ENCODE measurements around the gene YIPF1.
"Not testable (repeated sequence)": the region's sequence is repeated elsewhere in the genome, so short reads cannot be mapped to it uniquely, and the experiment has no call there.

Gene YIPF1

GRCh38 chr1:53837646-53837923 lies 52.0 kb downstream of the YIPF1 start:
- DNase-seq = no peak

DNA sequence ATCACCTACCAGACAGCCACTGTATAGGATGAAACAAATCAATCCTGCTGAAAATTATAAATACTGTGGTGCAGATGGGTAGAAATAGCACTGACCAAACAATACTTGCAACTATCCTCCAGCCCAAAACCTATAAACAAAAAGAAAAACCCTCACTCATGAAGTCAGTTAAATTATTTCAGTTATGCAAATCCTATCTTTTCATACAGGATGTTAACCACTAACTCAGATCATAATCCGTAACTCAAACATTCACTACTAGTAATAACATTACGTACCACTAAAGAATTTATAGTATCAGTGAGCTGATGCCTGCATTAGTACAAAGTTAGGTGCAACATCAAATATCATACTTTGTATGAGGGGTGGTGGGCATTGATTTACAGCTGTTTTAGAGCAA lies 54.1 kb downstream of the YIPF1 start:
- DNase-seq = no peak

- DNase-seq = no peak
These were observed 54.8 kb downstream of the YIPF1 start for GRCh38 chr1:53834776-53835175.

DNA sequence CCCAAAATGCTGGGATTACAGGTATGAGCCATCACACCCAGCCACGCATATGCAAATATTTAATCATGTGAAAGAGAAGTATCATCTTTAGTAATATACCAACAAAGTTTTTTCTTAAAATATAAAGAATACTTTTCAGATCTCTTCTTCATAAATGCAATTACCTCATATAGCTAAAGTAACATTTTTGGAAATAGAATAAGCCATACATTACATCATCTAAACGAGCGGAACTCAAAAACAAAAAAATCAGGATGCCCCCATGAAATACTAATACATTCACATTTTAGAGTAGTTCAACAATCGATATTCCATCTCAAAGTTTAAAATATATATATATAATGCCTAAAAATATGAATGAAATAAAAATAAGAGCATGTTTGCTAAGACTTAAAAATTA lies 56.2 kb downstream of the YIPF1 start:
- no peak for DNase-seq

DNA sequence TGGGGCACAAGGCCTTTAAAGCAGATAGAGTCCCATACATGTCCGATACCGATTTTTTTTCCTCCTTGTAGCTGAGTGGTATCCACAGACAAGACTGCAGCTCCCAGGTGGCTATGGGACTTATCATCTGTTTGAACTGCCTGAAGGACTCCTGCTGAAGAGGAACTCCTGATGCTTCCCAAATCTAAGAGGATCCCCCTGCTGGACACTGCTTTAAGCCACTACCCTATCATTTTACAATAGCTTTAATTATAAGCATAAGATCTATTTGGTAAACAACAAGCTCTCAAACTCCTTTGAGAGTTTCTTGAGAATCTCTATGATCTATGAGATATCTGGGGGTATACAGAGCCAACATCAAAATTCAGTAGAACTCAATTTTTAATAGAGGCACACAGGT lies 63.2 kb downstream of the YIPF1 start:
- no peak for DNase-seq

- no peak for DNase-seq
These were observed 64.3 kb downstream of the YIPF1 start for GRCh38 chr1:53825306-53825705.

DNA sequence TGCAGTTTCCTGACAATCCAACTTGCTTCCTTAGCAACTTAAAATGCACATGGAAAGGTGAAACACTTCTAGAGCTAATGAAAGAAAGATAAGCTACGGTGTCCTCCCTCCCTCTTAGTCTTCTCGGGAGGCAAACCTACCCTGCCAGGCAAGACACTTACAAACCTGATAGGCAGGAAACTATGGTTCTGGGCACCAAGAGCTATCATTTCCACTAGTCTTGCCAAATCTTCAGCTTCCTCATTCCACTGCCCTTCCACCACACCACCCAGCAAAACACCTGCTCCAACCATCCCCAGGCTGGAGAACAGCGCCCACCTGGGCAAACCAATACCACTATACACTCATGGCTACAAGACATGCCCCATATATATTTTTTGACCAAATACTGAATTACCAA lies 66.7 kb downstream of the YIPF1 start:
- no peak for DNase-seq

- no peak for DNase-seq
These were observed 68.2 kb downstream of the YIPF1 start for GRCh38 chr1:53821380-53821779.

GRCh38 chr1:53819387-53819786 lies 70.2 kb downstream of the YIPF1 start:
- DNase-seq = no peak

DNA sequence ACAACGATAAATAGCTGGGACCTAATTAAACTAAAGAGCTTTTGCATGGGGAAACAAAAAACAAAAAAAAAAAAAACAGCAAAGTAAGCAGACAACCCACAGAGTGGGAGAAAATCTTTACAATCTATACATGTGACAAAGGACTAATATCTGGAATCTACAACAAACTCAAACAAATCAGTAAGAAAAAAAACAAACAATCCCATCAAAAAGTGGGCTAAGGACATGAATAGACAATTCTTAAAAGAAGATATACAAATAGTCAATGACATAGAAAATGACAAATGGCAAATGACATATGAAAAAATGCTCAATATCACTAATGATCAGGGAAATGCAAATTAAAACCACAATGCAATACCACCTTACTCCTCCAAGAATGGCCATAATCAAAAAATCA lies 73.0 kb downstream of the YIPF1 start:
- not testable (repeated sequence) for DNase-seq

GRCh38 chr1:53815484-53815883 lies 74.1 kb downstream of the YIPF1 start:
- not testable (repeated sequence) for DNase-seq

GRCh38 chr1:53811414-53811851 lies 78.2 kb downstream of the YIPF1 start:
- no peak for DNase-seq

DNA sequence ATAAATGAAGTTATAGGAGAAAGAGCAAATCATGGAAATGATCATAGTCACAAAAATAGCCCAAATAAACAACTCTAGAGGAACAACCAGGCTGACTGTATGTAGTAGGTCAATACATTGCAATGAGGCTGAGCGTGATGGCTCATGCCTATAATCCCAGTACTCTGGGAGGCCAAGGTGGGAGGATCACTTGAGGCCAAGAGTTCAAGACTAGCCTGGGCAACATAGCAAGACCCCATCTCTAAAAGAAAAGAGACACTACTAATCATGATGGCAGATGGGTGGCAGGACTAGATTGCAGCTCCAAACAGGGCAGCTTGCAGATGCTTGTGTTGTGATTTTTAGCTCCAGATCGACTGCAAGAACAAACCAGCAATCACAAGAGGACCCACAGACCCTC lies 79.1 kb downstream of the YIPF1 start:
- no peak for DNase-seq

- no peak for DNase-seq
These were observed 79.6 kb downstream of the YIPF1 start for GRCh38 chr1:53810007-53810406.

- DNase-seq = no peak
These were observed 81.7 kb downstream of the YIPF1 start for GRCh38 chr1:53807916-53808315.

- no peak for DNase-seq
These were observed 84.6 kb downstream of the YIPF1 start for GRCh38 chr1:53804791-53805505.

DNA sequence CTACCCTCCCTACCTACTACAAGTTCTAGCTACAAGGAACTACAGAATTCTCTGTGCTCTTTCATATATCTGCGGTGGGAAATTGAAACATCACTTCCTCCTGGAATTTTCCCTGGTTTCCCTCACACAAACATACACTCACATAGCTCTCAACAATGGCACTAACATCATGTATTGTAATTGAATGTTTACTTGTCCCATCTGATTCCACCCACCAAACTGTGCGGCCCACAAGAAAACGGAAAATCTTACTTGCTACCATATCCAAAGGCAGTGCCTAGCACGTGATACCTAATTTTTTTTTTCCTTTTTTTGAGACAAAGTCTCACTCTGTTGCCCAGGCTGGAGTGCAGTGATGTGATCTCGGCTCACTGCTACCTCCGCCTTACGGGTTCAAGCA lies 85.4 kb downstream of the YIPF1 start:
- no peak for DNase-seq

Measured in activated T-cell treated with anti-CD3 and anti-CD28 coated beads for 4 hours (primary cell).